ENCODE data around the gene RSAD1.
"Not testable (repeated sequence)": the region's sequence is repeated elsewhere in the genome, so short reads cannot be mapped to it uniquely, and the experiment has no call there.

The RSAD1 gene

GRCh38 chr17:50469671-50470305, 8.9 kb upstream of the RSAD1 start:
- no peak overlapping the region for H3K4me2 ChIP-seq
- no peak overlapping the region for H3K4me3 ChIP-seq (IDR thresholded peaks at IDR 0.05; ENCODE audit: insufficient read depth, low read depth, low read length)
- TF ChIP-seq CTCF (conservative IDR thresholded peaks at IDR 0.05; ENCODE audit: low read depth, low read length), result no peak
- H3K79me2 ChIP-seq (ENCODE audit: insufficient read depth, low read depth), result no peaks in the 10 kb centered on the region
- H3K27me3 ChIP-seq (ENCODE audit: insufficient read depth, low read depth), result no peaks in the 10 kb centered on the region
- H3K27ac ChIP-seq, result no peak overlapping the region
- no peaks in the 10 kb centered on the region for H3K4me1 ChIP-seq (ENCODE audit: low read depth, poor library complexity, severe bottlenecking)
- no peaks in the 10 kb centered on the region for H4K20me1 ChIP-seq (ENCODE audit: insufficient read depth)
- H2AFZ ChIP-seq (ENCODE audit: low read depth), result no peak overlapping the region
- no peaks in the 10 kb centered on the region for H3K36me3 ChIP-seq (ENCODE audit: insufficient read depth)
- no peak overlapping the region for H3K9ac ChIP-seq

GRCh38 chr17:50470426-50470825, 8.2 kb upstream of the RSAD1 start:
- Histone ChIP-seq H3K9ac (no peak overlapping the region), H3K36me3 (ENCODE audit: insufficient read depth) (no peaks in the 10 kb centered on the region), H3K79me2 (ENCODE audit: insufficient read depth, low read depth) (no peaks in the 10 kb centered on the region), H3K4me1 (ENCODE audit: low read depth, poor library complexity, severe bottlenecking) (no peaks in the 10 kb centered on the region), H3K4me2 (no peak overlapping the region), H3K27ac (no peak overlapping the region), H2AFZ (ENCODE audit: low read depth) (no peak overlapping the region), H3K4me3 (IDR thresholded peaks at IDR 0.05; ENCODE audit: insufficient read depth, low read depth, low read length) (no peak overlapping the region), H3K27me3 (ENCODE audit: insufficient read depth, low read depth) (no peaks in the 10 kb centered on the region), H4K20me1 (ENCODE audit: insufficient read depth) (no peaks in the 10 kb centered on the region)
- no peak for TF ChIP-seq CTCF (conservative IDR thresholded peaks at IDR 0.05; ENCODE audit: low read depth, low read length)

GRCh38 chr17:50471009-50471905, 7.4 kb upstream of the RSAD1 start:
- H2AFZ ChIP-seq (ENCODE audit: low read depth), result no peak overlapping the region
- H3K27ac ChIP-seq, result no peak overlapping the region
- H3K4me1 ChIP-seq (ENCODE audit: low read depth, poor library complexity, severe bottlenecking), result no peaks in the 10 kb centered on the region
- H3K79me2 ChIP-seq (ENCODE audit: insufficient read depth, low read depth), result no peaks in the 10 kb centered on the region
- H3K4me3 ChIP-seq (IDR thresholded peaks at IDR 0.05; ENCODE audit: insufficient read depth, low read depth, low read length), result no peak overlapping the region
- no peak overlapping the region for H3K4me2 ChIP-seq
- no peak for TF ChIP-seq CTCF (conservative IDR thresholded peaks at IDR 0.05; ENCODE audit: low read depth, low read length)
- no peaks in the 10 kb centered on the region for H3K36me3 ChIP-seq (ENCODE audit: insufficient read depth)
- H4K20me1 ChIP-seq (ENCODE audit: insufficient read depth), result no peaks in the 10 kb centered on the region
- H3K9ac ChIP-seq, result no peak overlapping the region
- no peaks in the 10 kb centered on the region for H3K27me3 ChIP-seq (ENCODE audit: insufficient read depth, low read depth)

- Histone ChIP-seq H3K27ac (no peak overlapping the region), H3K4me3 (IDR thresholded peaks at IDR 0.05; ENCODE audit: insufficient read depth, low read depth, low read length) (no peak overlapping the region), H4K20me1 (ENCODE audit: insufficient read depth) (no peaks in the 10 kb centered on the region), H3K79me2 (ENCODE audit: insufficient read depth, low read depth) (no peaks in the 10 kb centered on the region), H3K4me1 (ENCODE audit: low read depth, poor library complexity, severe bottlenecking) (no peaks in the 10 kb centered on the region), H2AFZ (ENCODE audit: low read depth) (no peak overlapping the region), H3K4me2 (no peak overlapping the region), H3K27me3 (ENCODE audit: insufficient read depth, low read depth) (no peaks in the 10 kb centered on the region), H3K9ac (no peak overlapping the region), H3K36me3 (ENCODE audit: insufficient read depth) (no peaks in the 10 kb centered on the region)
- no peak for TF ChIP-seq CTCF (conservative IDR thresholded peaks at IDR 0.05; ENCODE audit: low read depth, low read length)
These were observed 6.4 kb upstream of the RSAD1 start for GRCh38 chr17:50472286-50472685.

GRCh38 chr17:50472761-50473161, 5.9 kb upstream of the RSAD1 start:
- not testable (repeated sequence) for H3K79me2 ChIP-seq (ENCODE audit: insufficient read depth, low read depth); H3K36me3 ChIP-seq (ENCODE audit: insufficient read depth); H3K27me3 ChIP-seq (ENCODE audit: insufficient read depth, low read depth); H4K20me1 ChIP-seq (ENCODE audit: insufficient read depth); H2AFZ ChIP-seq (ENCODE audit: low read depth); H3K9ac ChIP-seq; H3K27ac ChIP-seq; H3K4me2 ChIP-seq; H3K4me3 ChIP-seq (IDR thresholded peaks at IDR 0.05; ENCODE audit: insufficient read depth, low read depth, low read length); H3K4me1 ChIP-seq (ENCODE audit: low read depth, poor library complexity, severe bottlenecking)

Measured in KMS-11 (cell line).